Measurements from ENCODE around the gene BCAS1. TPM values are rescaled to one million over a fixed set of nuclear protein-coding genes. Genes with fewer than 3 reads are reported as not detected.
A peak's percentile ranks its signal among the peaks of the same experiment; 100 is the strongest.

Gene BCAS1
- total RNA-seq, 1 experiment from 2014 or later: 0.07 TPM

DNA sequence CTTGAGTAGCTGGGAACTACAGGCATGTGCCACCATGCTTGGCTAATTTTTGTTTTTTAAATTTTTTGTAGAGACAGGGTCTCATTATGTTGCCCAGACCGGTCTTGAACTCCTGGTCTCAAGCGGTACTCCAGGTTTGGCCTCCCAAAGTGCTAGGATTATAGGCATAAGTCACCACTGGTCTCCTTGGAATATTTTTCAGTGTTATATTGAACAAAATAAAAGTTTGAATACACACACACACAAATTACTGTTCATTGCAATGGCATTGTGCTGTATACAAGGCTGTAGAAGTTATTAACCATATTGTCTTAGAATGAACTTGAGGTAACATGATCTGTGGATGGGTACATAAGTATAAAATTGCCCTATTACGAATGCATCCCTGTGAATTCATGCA, 166.1 kb downstream of the BCAS1 start:
- DNase-seq (ENCODE audit: low spot score): no peak

DNA sequence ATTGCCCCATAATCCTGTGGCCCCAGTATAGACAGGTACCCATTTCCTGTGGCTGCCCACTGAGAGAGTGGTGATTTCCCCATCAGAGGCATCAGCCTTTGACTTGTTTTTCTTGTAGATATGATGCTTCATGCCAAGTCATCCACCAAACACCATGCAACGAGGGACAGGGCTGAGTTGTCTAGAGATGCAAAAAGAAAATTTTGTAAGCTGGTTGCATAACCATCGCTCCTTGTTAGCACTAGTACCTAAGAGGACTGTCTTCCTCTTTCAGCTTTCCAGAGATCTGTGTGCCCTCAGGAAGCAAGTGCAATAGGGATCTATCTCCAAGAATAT, 166.8 kb downstream of the BCAS1 start:
- no peak for DNase-seq (ENCODE audit: low spot score)

DNA sequence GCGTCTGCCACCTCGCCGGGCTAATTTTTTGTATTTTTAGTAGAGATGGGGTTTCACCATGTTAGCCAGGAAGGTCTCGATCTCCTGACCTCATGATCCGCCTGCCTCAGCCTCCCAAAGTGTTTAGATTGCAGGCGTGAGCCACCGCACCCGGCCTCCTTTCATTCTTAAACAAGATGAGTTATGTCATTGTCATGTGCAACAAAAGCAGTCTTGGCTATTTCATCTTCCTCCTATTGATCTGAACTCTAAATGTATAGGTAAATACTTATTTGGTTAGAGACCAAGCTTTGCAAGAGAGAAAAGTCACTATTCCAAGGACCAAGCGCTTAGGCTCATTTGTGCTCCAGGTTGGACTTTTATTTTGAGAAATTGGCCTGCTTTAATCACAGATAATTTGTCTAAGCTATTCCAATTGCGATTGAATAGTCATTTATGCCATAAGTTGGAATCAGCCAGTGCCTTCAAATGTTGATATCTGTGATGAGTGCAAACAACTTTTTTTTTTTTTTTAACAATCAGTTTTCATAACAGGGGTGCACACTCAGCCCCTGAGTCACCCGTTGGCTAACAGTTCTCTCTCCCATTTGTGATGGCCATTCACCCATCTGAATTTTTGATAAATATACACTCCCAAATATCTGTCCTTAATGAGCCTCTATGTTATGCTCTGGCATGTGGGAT, 167.3 kb downstream of the BCAS1 start:
- no peak for DNase-seq (ENCODE audit: low spot score)

DNA sequence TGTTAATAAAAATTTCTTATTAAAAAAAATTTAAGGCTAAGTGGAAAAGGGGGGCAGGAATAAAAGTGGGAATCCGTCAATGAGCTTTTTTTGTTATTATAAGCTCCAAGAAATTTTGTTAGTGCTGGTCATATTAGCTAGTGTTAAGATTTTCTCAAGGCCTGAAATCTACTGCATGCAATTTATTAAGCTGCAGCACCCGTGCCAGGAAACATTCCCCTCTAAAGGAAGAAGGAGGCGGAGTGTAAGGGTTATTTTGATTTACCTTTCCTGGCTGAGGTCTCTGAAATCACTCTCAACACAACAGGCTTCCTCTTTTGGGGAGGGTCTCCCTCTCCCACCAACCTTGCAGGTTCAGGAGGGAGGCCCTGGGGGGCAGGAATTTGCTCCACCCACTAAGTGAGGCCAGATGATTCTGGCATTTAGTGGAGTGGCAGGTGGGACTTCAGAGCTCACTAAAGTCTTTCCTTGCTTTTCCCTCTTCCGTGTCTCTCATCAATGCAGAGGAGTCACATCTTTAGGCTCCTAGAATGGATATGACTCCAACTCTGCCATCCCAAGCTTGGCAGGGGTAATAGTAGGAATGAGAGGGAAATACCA, 168.8 kb downstream of the BCAS1 start:
- no peak for DNase-seq (ENCODE audit: low spot score)

DNA sequence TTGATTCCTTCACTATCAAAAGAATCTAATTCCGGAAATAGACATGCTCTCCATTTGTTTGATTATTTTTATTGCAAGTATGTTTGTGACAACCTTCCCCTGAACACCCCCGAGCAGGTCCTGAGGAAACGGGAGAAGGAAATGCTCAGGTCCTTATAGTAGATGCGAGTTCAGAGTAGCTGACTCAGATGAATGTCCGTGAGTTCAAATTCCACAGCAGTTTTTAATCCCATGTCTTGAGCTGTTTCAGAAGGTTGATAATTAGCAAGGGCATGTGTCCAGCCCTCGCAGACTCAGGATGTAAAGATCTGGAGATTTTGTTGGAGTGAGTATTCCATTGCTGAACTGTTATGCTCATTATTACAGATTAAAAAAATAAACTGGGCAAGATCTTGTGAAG, 169.3 kb downstream of the BCAS1 start:
- peak; percentile 84 for DNase-seq (ENCODE audit: low spot score)

DNA sequence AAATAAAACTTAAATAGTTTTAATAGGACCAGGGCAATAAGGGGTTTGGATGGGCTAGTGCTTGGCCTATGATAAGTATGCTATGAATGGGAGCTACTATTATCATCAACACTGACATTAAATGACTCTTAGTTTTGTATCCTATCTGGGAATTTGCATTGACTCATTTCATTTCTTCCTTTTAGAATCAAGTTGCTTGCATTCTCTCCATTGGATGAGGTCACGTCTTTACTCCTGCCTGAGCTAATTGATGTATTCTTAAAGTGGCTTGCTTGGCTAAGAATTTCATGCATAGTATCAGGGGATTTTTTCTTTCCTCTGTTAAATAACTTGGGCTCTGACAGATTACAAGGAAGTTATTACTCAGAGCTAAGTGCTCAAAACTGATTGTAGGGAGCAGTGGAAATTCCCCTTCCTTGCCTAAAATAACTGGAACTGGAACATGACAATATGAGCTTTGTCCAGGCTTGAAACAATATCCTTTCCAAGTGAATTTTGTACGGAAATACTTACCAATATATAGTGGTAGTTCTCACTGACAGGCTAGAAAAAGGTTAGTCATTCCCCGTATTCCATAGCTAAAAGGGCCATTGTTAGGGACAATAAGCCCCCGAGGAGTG, 169.9 kb downstream of the BCAS1 start:
- DNase-seq (ENCODE audit: low spot score): peak; percentile 97

DNA sequence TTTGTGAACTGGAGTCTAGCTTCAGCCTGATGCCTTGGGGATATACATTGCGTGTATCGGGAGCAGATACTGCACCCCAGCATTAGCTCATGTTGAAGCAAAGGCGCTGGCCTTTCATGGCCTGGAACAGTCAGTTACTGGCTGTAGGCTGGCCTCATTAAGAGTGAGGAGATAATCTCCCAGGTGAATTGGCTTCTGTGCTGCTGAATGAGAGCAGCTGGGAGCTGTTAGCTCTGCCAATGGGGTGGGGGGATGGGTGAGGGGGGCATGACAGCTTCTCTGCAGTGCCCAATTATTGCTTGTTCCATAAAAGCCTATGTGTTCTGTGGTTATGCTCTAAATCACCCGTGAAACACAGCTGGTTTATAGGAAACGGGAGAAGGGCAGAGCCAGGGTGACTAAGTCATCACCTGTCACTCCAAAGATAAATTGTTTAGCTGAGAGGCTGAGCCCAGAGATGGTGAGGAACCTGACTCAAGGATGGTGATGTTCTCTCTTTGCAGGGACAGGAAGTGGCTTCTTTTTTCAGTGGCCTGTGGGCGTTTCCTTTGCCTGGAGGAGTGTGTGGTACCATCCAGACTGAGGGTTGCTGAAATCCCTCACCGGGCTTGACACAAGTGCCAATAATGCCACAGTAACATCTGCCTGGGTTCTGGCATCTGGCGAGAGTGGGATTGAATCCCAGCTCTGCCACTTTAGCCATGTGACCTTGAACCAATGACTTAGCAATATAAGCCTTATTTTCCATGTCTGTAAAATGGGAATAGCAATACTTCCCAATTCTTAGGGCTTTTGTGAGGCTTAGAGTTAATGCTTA, 170.8 kb downstream of the BCAS1 start:
- peak; percentile 100 for DNase-seq (ENCODE audit: low spot score)

DNA sequence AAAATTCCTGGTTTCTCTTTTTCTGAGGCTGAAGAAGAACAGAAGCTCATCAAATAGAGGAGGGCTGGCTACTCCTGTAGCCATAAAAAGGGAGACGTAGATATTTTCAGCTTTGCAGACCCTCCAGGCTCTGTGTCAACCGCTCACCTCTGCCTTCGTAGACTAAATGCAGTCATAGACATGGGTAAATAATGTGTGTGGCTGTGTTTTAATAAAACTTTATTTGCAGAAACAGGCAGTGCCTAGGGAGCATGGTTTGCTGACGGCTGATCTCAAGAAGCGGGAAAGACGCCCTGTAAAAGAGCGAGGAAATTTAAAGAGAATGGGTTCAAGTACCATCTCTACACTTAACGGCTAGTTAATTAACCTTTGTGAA, 171.8 kb downstream of the BCAS1 start:
- no peak for DNase-seq (ENCODE audit: low spot score)

DNA sequence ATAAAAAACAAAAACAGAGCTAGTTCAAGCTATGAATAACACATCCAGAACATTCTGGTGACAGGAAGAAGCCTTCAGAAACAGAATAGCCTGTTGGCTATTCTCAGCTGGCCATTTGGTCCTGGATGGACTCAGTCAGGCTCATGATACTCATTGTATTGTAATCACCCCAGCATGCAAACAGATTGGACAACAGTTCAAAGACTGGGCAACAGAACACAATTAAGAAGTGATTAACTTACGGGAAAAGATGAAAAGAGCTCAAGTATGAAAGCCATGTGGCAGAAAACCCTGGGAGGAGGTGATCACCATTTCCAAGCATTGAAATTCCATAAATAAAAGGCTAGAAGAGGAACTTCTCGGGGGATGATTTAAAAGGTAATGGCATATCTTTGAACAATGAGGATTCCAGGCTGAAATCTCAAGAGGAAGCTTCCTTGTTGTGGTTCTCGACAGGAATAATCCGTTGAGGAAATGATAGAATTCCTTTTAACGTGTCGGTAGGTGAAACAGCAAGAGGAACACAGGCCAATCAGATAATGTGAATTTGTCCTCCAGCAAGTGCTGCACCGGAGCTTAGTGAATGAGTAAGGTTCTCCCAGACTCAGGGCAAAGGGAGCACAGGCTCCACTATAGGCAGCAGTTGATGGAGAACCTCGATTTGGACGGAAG, 172.4 kb downstream of the BCAS1 start:
- DNase-seq (ENCODE audit: low spot score): peak; percentile 83

DNA sequence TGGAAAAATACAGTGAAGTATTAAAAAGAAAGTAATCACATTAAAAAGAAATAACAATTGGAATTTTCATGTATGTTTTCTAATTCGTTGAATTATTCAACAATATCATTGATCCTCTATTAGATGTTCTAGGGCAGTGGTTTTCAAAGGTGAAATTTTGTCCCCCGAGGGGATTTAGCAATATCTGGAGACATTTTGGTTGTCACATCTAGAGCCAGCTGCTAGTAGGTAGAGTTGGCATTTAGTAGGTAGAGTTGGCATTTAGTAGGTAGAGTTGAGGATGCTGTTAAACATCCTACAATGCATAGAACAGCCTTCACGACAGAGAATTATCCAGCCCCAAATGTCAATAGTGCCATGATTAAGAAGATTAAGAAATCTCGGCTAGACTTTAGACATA, 173.7 kb downstream of the BCAS1 start:
- DNase-seq (ENCODE audit: low spot score): no peak

DNA sequence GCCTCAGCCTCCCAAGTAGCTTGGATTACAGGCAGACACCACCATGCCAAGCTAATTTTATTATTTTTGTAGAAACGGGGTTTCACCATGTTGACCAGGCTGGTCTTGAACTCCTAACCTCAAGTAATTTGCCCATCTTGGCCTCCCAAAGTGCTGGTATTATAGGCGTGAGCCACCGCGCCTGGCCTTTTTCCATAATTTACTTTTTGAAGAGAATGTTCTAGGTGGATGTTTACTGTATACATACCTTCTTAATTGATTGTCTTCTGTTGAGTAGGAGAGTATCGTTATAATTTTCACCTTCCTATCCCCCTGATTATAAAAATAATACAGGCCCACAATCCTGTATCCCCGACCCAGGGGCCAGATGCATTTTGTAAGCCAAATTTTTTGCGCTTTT, 174.4 kb downstream of the BCAS1 start:
- no peak for DNase-seq (ENCODE audit: low spot score)

DNA sequence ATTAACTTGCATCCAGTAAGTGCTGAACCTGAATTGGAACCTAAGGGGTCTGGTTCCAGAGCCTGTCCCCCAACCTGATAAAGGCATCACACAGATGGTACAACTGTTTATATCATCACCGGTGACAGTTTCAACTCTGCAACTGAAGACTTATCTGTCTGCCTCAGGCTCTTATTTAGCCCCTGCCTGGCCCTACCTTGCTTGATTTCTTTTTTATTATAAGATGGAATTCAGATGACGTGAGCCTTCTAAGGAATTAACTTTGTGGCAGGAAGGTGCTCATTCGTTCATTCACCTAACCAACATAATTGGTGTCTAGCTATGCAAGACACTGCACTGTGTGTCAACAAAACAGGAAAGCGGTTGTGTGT, 175.0 kb downstream of the BCAS1 start:
- no peak for DNase-seq (ENCODE audit: low spot score)

DNA sequence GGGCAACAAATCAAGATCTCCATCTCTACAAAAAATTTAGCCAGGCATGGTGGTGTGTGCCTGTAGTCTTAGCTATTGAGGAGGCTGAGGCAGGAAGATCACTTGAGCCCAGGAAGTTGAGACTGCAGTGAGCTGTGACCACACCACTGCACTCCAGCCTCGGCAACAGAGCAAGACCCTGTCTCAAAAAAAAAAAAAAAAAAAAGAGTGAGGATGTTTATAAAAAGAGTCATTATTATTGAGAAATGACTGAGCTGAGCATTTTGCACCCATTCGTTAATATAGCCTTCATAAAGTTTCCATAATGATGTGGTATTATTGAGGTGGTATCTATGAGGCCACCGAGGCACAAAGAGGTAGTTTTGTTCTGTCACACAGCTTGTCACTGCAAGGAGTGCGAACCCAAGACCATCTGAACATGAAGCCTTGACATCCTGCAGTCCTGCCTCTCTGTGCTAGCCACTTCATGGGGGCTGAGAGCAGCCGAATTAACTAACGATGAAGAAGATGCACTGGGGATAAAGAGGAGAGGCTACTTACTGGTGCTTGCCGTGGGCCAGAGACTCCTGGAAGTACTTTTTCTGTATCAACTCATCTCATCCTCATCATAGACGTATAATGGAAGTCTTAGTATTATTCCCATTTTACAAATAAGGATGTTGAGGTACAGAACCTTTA, 175.5 kb downstream of the BCAS1 start:
- no peak for DNase-seq (ENCODE audit: low spot score)

Other genes with a start within 250 kb of the BCAS1 start
- 0.05 and 0.21 TPM in 2 replicates for gene CYP24A1, start 103.4 kb upstream of the BCAS1 start, total RNA-seq (2014; rRNA removed; shearing (Covaris generic))
- gene PFDN4, start 137.5 kb upstream of the BCAS1 start, total RNA-seq (2014; rRNA removed; shearing (Covaris generic)): 261 and 341 TPM in 2 replicates